ENCODE measurements around the gene IFNA7.
"Not testable (repeated sequence)": the region's sequence is repeated elsewhere in the genome, so short reads cannot be mapped to it uniquely, and the experiment has no call there.

Gene IFNA7
- 0 reads per million in 2 donors for total RNA-seq

GRCh38 chr9:21202105-21202504 lies at the start of gene IFNA7:
Gene IFNA7 (minus strand): TSS chr9:21202205. CDS start chr9:21202165, 40 bp downstream.
- DNase-seq = not testable (repeated sequence)

- no peak for DNase-seq
Observed at GRCh38 chr9:21251638-21252037, 49.6 kb upstream of the IFNA7 start.

GRCh38 chr9:21251190-21251589 lies 49.2 kb upstream of the IFNA7 start:
- no peak for DNase-seq

- DNase-seq = no peak
Observed at GRCh38 chr9:21244836-21245235, 42.8 kb upstream of the IFNA7 start.

GRCh38 chr9:21239911-21240310 lies 37.9 kb upstream of the IFNA7 start, which contains the start of gene IFNA14:
Gene IFNA14 (minus strand): TSS chr9:21240005. CDS start chr9:21239935, 70 bp downstream.
- DNase-seq = no peak

- DNase-seq = not testable (repeated sequence)
Observed at GRCh38 chr9:21236360-21236714, 34.3 kb upstream of the IFNA7 start.

GRCh38 chr9:21235468-21236359 lies 33.7 kb upstream of the IFNA7 start:
- not testable (repeated sequence) for DNase-seq

- DNase-seq = no peak
Observed at GRCh38 chr9:21234153-21234687, 32.2 kb upstream of the IFNA7 start.

- DNase-seq = no peak
Observed at GRCh38 chr9:21233258-21233657, 31.3 kb upstream of the IFNA7 start.

- DNase-seq = no peak
Observed at GRCh38 chr9:21228122-21228521, 26.1 kb upstream of the IFNA7 start, which contains the start of gene IFNA17. Gene IFNA17 (minus strand): TSS chr9:21228222. CDS start chr9:21228173, 49 bp downstream.

- not testable (repeated sequence) for DNase-seq
Observed at GRCh38 chr9:21217211-21217610, 15.2 kb upstream of the IFNA7 start, which contains the start of gene IFNA16. Gene IFNA16 (minus strand): TSS chr9:21217311. CDS start chr9:21217305, 6 bp downstream.

- DNase-seq = not testable (repeated sequence)
Observed at GRCh38 chr9:21213411-21214326, 11.7 kb upstream of the IFNA7 start.

GRCh38 chr9:21212160-21212559 lies 10.2 kb upstream of the IFNA7 start:
- DNase-seq = not testable (repeated sequence)

GRCh38 chr9:21210782-21211181 lies 8.8 kb upstream of the IFNA7 start:
- not testable (repeated sequence) for DNase-seq

GRCh38 chr9:21210311-21210710 lies 8.3 kb upstream of the IFNA7 start:
- DNase-seq = no peak

GRCh38 chr9:21207043-21207442 lies 5.0 kb upstream of the IFNA7 start, which contains the start of gene IFNA10:
Gene IFNA10 (minus strand): TSS chr9:21207143. CDS start chr9:21207097, 46 bp downstream.
- DNase-seq = not testable (repeated sequence)

- no peak for DNase-seq
Observed at GRCh38 chr9:21205204-21205603, 3.2 kb upstream of the IFNA7 start.

- not testable (repeated sequence) for DNase-seq
Observed at GRCh38 chr9:21194867-21195776, 6.9 kb downstream of the IFNA7 start.

- DNase-seq = not testable (repeated sequence)
Observed at GRCh38 chr9:21187487-21187886, 14.5 kb downstream of the IFNA7 start, which contains the start of gene IFNA4. Gene IFNA4 (minus strand): TSS chr9:21187587. CDS start chr9:21187531, 56 bp downstream.

GRCh38 chr9:21182810-21183736 lies 18.9 kb downstream of the IFNA7 start:
- not testable (repeated sequence) for DNase-seq
